GM06990 (cell line): ENCODE measurements around the gene LITAF.
A peak's percentile ranks its signal among the peaks of the same experiment; 100 is the strongest.
"Not testable (repeated sequence)": the region's sequence is repeated elsewhere in the genome, so short reads cannot be mapped to it uniquely, and the experiment has no call there.

Experiments used
- DNase-seq: peaks from one replicate; pipeline ENCODE4 v3.0.0-alpha.2; 2011; ENCODE audit not compliant: insufficient read length; ENCODE audit errors: extremely low read depth
- H3K27me3 ChIP-seq: replicated peaks from 2 replicates; pipeline ENCODE4 v1.6.0; 2011; ENCODE audit warnings: low read length; ENCODE audit not compliant: control insufficient read depth, insufficient read depth
- H3K36me3 ChIP-seq: 2 replicates; pipeline ENCODE4 v1.5.1; 2011; ENCODE audit warnings: low read length; ENCODE audit not compliant: control insufficient read depth, insufficient read depth
- H3K4me3 ChIP-seq: replicated peaks from 2 replicates; pipeline ENCODE4 v1.5.1; 2011; ENCODE audit warnings: low read depth, mild to moderate bottlenecking, control low read depth, low read length
- CTCF ChIP-seq: IDR thresholded peaks from 2 replicates; pipeline ENCODE4 v1.5.1; 2011; ENCODE audit warnings: low read length, control low read depth, mild to moderate bottlenecking, inconsistent platforms; ENCODE audit not compliant: insufficient read depth, poor library complexity, severe bottlenecking

LITAF gene

GRCh38 chr16:11593581-11593980, 6.9 kb upstream of the LITAF start:
- no peak for DNase-seq
- no peak overlapping the region for H3K4me3 ChIP-seq

GRCh38 chr16:11593076-11593475, 6.4 kb upstream of the LITAF start:
- DNase-seq, H3K27me3 ChIP-seq, H3K36me3 ChIP-seq, H3K4me3 ChIP-seq: not testable (repeated sequence)

More at GRCh38 chr16:11593581-11593980, 6.9 kb upstream of the LITAF start:
- H3K27me3 ChIP-seq, result no peaks in the 10 kb centered on the region
- no peaks in the 10 kb centered on the region for H3K36me3 ChIP-seq
- TF ChIP-seq CTCF, result no peak

DNA sequence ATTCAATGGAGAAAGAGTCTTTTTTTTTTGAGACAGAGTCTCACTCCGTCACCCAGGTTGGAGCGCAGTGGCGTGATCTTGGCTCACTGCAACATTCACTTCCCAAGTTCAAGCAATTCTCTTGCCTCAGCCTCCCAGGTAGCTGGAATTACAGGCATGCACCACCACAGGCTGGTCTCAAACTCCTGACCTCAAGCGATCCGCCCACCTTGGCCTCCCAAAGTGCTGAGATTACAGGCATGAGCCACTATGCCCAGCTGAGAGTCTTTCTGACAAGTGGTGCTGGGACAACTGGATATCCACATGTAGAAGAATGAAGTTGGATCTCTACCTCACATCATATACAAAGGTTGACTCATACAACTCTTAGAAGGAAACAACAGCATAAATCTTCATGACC, 4.9 kb upstream of the LITAF start:
- not testable (repeated sequence) for H3K4me3 ChIP-seq, H3K27me3 ChIP-seq, H3K36me3 ChIP-seq, DNase-seq

DNA sequence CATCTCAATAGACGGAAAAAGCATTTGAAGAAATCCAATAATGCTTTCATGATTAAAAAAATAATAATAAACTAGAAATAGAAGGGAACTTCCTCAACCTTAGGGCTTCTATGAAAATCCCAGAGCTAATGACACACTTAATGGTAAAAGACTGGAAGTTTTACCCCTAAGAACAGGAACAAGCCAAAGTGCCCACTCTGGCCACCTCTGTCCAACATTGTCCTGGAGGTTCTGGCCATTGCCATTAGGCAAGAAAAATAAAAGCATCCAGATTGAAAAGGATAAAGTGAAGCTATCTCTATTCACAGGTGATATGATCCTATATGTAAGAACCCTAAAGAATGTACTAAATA, 2.5 kb upstream of the LITAF start:
- Histone ChIP-seq H3K4me3 (no peak overlapping the region), H3K36me3 (no peaks in the 10 kb centered on the region), H3K27me3 (no peaks in the 10 kb centered on the region)
- DNase-seq, result no peak
- TF ChIP-seq CTCF, result no peak

- no peaks in the 10 kb centered on the region for H3K27me3 ChIP-seq
- TF ChIP-seq CTCF, result no peak
- H3K4me3 ChIP-seq, result no peak overlapping the region
- H3K36me3 ChIP-seq, result no peaks in the 10 kb centered on the region
- no peak for DNase-seq
These were observed 1.8 kb upstream of the LITAF start for GRCh38 chr16:11588321-11589197.

GRCh38 chr16:11587643-11588247, 1.0 kb upstream of the LITAF start:
- no peaks in the 10 kb centered on the region for H3K36me3 ChIP-seq
- H3K4me3 ChIP-seq, result peak overlapping the region; percentile 91
- TF ChIP-seq CTCF, result no peak
- DNase-seq, result no peak
- H3K27me3 ChIP-seq, result no peaks in the 10 kb centered on the region
